K562 (cell line): ENCODE data around the gene SORT1. TPM values are rescaled to one million over a fixed set of nuclear protein-coding genes. Genes with fewer than 3 reads are reported as not detected.

Experiments
- ATAC-seq: fragments of 200-7000 bp; cut with Tn5 transposase; 3 replicates; pipeline ENCODE4 v1.9.1; 2020; ENCODE audit warnings: moderate library complexity
- BruUV-seq: library from RNA; stranded (reverse); fragments of 400-500 nt; replicated peaks from 2 replicates; lab custom pipeline; 2021; lab: Mats Ljungman, UMichigan
- CTCF ChIA-PET: fragments of 300-600 bp; formaldehyde crosslinking; extraction: SDS; loops from one replicate; lab custom pipeline; 2021; ENCODE audit warnings: low intra/inter-chr PET ratio; lab: Yijun Ruan, JAX
- POLR2A ChIA-PET: fragments of 300-600, 350-650 bp; sonication (Branson Sonifier 250); formaldehyde crosslinking; extraction: SDS; loops from one replicate; lab custom pipeline; 2021; ENCODE audit warnings: antibody characterized with exemption, inconsistent platforms; lab: Yijun Ruan, JAX
- DNase-seq, 4 experiments: peaks; one replicate each; pipeline versions ENCODE4 v3.0.0 to v3.0.0-alpha.2; 2011 to 2018; ENCODE audit warnings: low spot score in 3 of 4, mixed read lengths in 3 of 4; ENCODE audit errors: extremely low read depth in 1 of 4
- FAIRE-seq: peaks from 2 replicates; lab custom pipeline; 2011; peaks lifted over from hg19 to GRCh38; lab: Jason Lieb, UNC
- H2AFZ ChIP-seq: 2 replicates; pipeline ENCODE4 v1.6.0; 2011; ENCODE audit warnings: low read depth, low read length, control low read depth, inconsistent platforms
- H3K27ac ChIP-seq: fragments of 200-600 bp; 3 replicates; pipeline ENCODE4 v1.8.0; 2011; ENCODE audit warnings: low read depth, mild to moderate bottlenecking, control low read depth, inconsistent platforms, low read length, moderate library complexity, mixed read lengths; ENCODE audit errors: extremely low read depth
- H3K27me3 ChIP-seq, 2 experiments: fragments of 300-600 bp in 1 of 2; 2 replicates in 1 of 2; 3 replicates in 1 of 2; pipeline versions ENCODE4 v1.6.0 to v1.8.0; 2011; ENCODE audit warnings: inconsistent platforms in 2 of 2, low read length in 2 of 2, mild to moderate bottlenecking in 1 of 2, mixed read lengths in 1 of 2, moderate library complexity in 1 of 2; ENCODE audit not compliant: control insufficient read depth in 2 of 2, insufficient read depth in 2 of 2
- H3K36me3 ChIP-seq: fragments of 300-600 bp; 3 replicates; pipeline ENCODE4 v1.8.0; 2011; ENCODE audit warnings: mild to moderate bottlenecking, low read length, inconsistent platforms; ENCODE audit not compliant: control insufficient read depth, insufficient read depth
- H3K4me1 ChIP-seq, 2 experiments: fragments of 200-600 bp in 1 of 2; replicated peaks in 1 of 2; 2 replicates in 1 of 2; 3 replicates in 1 of 2; pipeline versions ENCODE4 v1.5.1 to v1.8.0; 2011; ENCODE audit warnings: inconsistent platforms in 2 of 2, low read length in 2 of 2, mild to moderate bottlenecking in 1 of 2, mixed read lengths in 1 of 2, moderate library complexity in 1 of 2; ENCODE audit not compliant: control insufficient read depth in 2 of 2, insufficient read depth in 2 of 2
- H3K4me2 ChIP-seq: 2 replicates; pipeline ENCODE4 v1.6.1; 2011; ENCODE audit warnings: low read length, control low read depth, inconsistent platforms, mixed read lengths; ENCODE audit not compliant: insufficient read depth
- H3K4me3 ChIP-seq: fragments of 200-600 bp; sonication (generic), shearing (Covaris generic); 2 replicates; pipeline ENCODE4 v1.5.1; 2016; ENCODE audit warnings: control low read depth, inconsistent platforms
- H3K79me2 ChIP-seq: fragments of 200-600 bp; 3 replicates; pipeline ENCODE4 v1.8.0; 2011; ENCODE audit warnings: low read length, inconsistent platforms; ENCODE audit not compliant: control insufficient read depth, insufficient read depth
- H3K9ac ChIP-seq, 2 experiments: 2 replicates each; pipeline versions ENCODE4 v1.6.0 to v1.6.1; 2011; ENCODE audit warnings: low read depth in 2 of 2, low read length in 2 of 2, control low read depth in 1 of 2, inconsistent platforms in 1 of 2, mild to moderate bottlenecking in 1 of 2, mixed read lengths in 1 of 2; ENCODE audit not compliant: insufficient read depth in 1 of 2
- H3K9me1 ChIP-seq: one replicate; pipeline ENCODE4 v1.6.0; 2011; ENCODE audit warnings: inconsistent platforms, mild to moderate bottlenecking, low read length, moderate library complexity; ENCODE audit not compliant: control insufficient read depth, insufficient read depth
- H3K9me3 ChIP-seq: replicated peaks from 2 replicates; pipeline ENCODE4 v1.5.1; 2011; ENCODE audit warnings: low read depth, low read length, inconsistent platforms; ENCODE audit not compliant: control insufficient read depth, insufficient read depth
- H4K20me1 ChIP-seq: replicated peaks from 2 replicates; pipeline ENCODE4 v1.6.1; 2011; ENCODE audit warnings: low read length, inconsistent platforms, mixed read lengths; ENCODE audit not compliant: control insufficient read depth, insufficient read depth
- BCL6 ChIP-seq: fragments of 250-450 bp; sonication (Bioruptor Pico); IDR thresholded peaks from 2 replicates; pipeline ENCODE4 v1.4.0; 2020
- HNRNPLL ChIP-seq: fragments of 200-400 bp; formaldehyde crosslinking; IDR thresholded peaks from 2 replicates; pipeline ENCODE4 v1.6.1; 2017; ENCODE audit warnings: low read length, low read depth, mild to moderate bottlenecking; ENCODE audit not compliant: poor library complexity, severe bottlenecking
- NUFIP1 ChIP-seq: fragments of 450-650 bp; IDR thresholded peaks from 2 replicates; pipeline ENCODE4 v1.6.1; 2018; ENCODE audit not compliant: partially characterized antibody
- ZNF316 ChIP-seq: fragments of 450-650 bp; IDR thresholded peaks from 2 replicates; pipeline ENCODE4 v1.6.1; 2016
- WGBS: fragments of 100-300 bp; shearing (Covaris generic); methylation state at CpG from one replicate; pipeline ENCODE4 v1.1.6; 2016; ENCODE audit warnings: low coverage, mixed read lengths; ENCODE audit not compliant: insufficient coverage; ENCODE audit errors: missing lambda C conversion rate; 5-methylcytosine and 5-hydroxymethylcytosine counted together
- in situ Hi-C: fragments of 300-500 bp; cut with MboI; formaldehyde crosslinking; loops from 4 replicates; pipeline ENCODE4 v1.15.0; 2018; ENCODE audit warnings: inconsistent platforms, mixed read lengths
- intact Hi-C: fragments of 100-400 bp; cut with micrococcal nuclease; formaldehyde crosslinking; loops from 2 replicates; pipeline ENCODE4 v1.14.2; 2022
- polyA plus RNA-seq, 8 experiments: library from polyadenylated mRNA; depleted of rRNA in 4 of 8; stranded (reverse) in 5 of 8; unstranded in 3 of 8; fragments of >200 nt; fragmentation: Nextera tagmentation in 2 of 8; fragmentation: Illumina TruSeq in 1 of 8; extraction: Ambion mirVana in 2 of 8; extraction: Trizol in 1 of 8; gene quantifications; 2 replicates each; pipeline versions ENCODE4 v1.2.1 to v1.2.3, GENCODE V29; 2011 to 2014; ENCODE audit warnings: inconsistent platforms in 1 of 8, missing spikeins in 1 of 8
- total RNA-seq, 7 experiments: library from RNA; depleted of rRNA in 6 of 7; stranded (reverse); fragments of >200 nt in 6 of 7; fragmentation: Illumina TruSeq in 2 of 7; extraction: Trizol in 2 of 7; gene quantifications; 2 replicates each; pipeline versions ENCODE4 v1.2.1 to v1.2.3, GENCODE V29; 2011 to 2021; ENCODE audit warnings: low replicate concordance in 1 of 7
- TF ChIP-seq, protein P1 (sequence below), 2 experiments: IDR thresholded peaks in 1 of 2; conservative IDR thresholded peaks in 1 of 2; 2 replicates each; pipeline ENCODE4 v1.6.1; 2016; ENCODE audit warnings: low read depth in 2 of 2, mild to moderate bottlenecking in 1 of 2, missing compliant biosample characterization in 1 of 2, missing genetic modification characterization in 1 of 2, moderate library complexity in 1 of 2

SORT1 gene
- total and polyA plus RNA-seq, 9 of the 15 experiments (the other 6 are each of a cell fraction or from before 2014, with no cell fraction given) = 27.4 to 112 (median 65.0) TPM

DNA sequence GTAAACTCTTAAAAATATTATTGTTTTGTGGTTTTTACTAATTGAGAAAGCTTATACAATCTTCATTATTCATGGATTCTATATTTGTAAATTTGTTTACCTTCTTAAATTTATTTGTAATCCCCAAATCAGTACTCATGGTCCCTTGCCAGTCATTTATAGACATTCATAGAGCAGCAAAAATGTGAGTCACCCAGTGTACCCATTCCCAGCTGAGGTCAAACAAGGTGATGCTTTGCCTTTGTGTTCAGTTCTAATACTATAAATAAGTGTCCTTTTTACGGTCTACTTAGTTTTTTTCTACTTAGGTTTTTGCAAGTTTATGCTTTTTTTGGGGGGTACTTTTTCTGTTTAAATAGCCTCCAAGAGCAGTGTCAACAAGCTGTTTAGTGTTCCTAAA lies 36.1 kb downstream of the SORT1 start (continued):
- TF ChIP-seq, protein P1, sequence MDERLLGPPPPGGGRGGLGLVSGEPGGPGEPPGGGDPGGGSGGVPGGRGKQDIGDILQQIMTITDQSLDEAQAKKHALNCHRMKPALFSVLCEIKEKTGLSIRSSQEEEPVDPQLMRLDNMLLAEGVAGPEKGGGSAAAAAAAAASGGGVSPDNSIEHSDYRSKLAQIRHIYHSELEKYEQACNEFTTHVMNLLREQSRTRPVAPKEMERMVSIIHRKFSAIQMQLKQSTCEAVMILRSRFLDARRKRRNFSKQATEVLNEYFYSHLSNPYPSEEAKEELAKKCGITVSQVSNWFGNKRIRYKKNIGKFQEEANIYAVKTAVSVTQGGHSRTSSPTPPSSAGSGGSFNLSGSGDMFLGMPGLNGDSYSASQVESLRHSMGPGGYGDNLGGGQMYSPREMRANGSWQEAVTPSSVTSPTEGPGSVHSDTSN (CRISPR knock-in tag; IDR thresholded peaks at IDR 0.05; ENCODE audit: low read depth) = no peak
- TF ChIP-seq, protein P1 (tag; conservative IDR thresholded peaks at IDR 0.05; ENCODE audit: low read depth) = no peak
- TF ChIP-seq NUFIP1 (no peak), BCL6 (CRISPR knock-in tag) (no peak)

DNA sequence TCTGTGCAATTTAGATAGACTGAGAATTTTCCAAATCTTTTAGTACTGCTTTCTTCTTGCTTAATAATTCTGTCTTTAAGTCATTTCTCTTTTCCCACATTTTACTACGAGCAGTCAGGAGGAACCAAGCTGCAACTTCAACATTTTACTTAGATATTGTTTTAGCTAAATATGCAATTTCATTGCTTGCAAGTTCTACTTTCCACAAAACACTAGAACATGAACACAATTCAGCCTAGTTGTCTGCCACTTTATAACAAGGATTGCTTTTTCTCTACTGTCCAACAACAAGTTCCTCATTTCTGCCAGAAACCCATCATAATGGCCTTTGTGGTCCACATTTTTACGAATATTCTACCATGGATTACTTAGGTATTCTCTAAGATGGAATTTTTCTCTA lies 36.6 kb downstream of the SORT1 start:
- H3K9me3 ChIP-seq = no peaks in the 10 kb centered on the region
- no peak overlapping the region for H3K9ac ChIP-seq
- H3K4me3 ChIP-seq = no peak overlapping the region
- no TSS peak for BruUV-seq
- TF ChIP-seq HNRNPLL (no peak), ZNF316 (peak; percentile 40; the same call in 1 of the 2 replicates)
- no peak for ATAC-seq
- 74% methylated on average over 2 of the region's 2 CpGs for WGBS
- peaks cover 54% of the 10 kb centered on the region for H3K36me3 ChIP-seq
- no peaks in the 10 kb centered on the region; the same call in 2 of the 3 replicates for H3K79me2 ChIP-seq
- intact Hi-C loops = loop anchor here (5.0 kb wide), 1 partner anchor 36 kb away; the partner anchor contains the start of gene SORT1
- CTCF ChIA-PET = no interaction called here
- H3K9me1 ChIP-seq = peaks cover 4% of the 10 kb centered on the region
- no peak overlapping the region for H2AFZ ChIP-seq
- no peak for FAIRE-seq
- H3K4me1 ChIP-seq = peaks cover 0 to 6% of the 10 kb centered on the region in 2 experiments; a peak in 2 of 5 replicates
- POLR2A ChIA-PET = interaction anchor here (0.6 to 1.2 kb wide), 3 partner anchors 29 to 84 kb away, joined by 3 to 4 read pairs (median 3); no protein-coding TSS in a partner anchor
- H3K27ac ChIP-seq = no peak overlapping the region; the same call in 2 of the 3 replicates
- in situ Hi-C loops = no loop called here
- no peaks in the 10 kb centered on the region for H4K20me1 ChIP-seq
- no peak for DNase-seq
- no peaks in the 10 kb centered on the region for H3K27me3 ChIP-seq
- no peak overlapping the region for H3K4me2 ChIP-seq
